Chondrocyte (in vitro differentiated cells): Measurements from ENCODE around the gene TMEFF2. TPM values are rescaled to one million over a fixed set of nuclear protein-coding genes. Genes with fewer than 3 reads are reported as not detected.

Experiments used
- DNase-seq: peaks from one replicate; pipeline ENCODE4 v3.0.0; 2021; ENCODE audit warnings: mixed read lengths, low spot score
- H3K27ac Mint-ChIP-seq: one replicate; pipeline ENCODE4 v1.8.0; 2021; ENCODE audit warnings: mild to moderate bottlenecking, moderate library complexity, mixed read lengths; ENCODE audit not compliant: unreplicated experiment
- H3K27me3 Mint-ChIP-seq: 2 replicates; pipeline ENCODE4 v1.8.0; 2021; ENCODE audit warnings: low read depth, mixed read lengths
- H3K36me3 Mint-ChIP-seq: 2 replicates; pipeline ENCODE4 v1.8.0; 2021; ENCODE audit warnings: low read depth, mixed read lengths
- H3K4me1 Mint-ChIP-seq: 2 replicates; pipeline ENCODE4 v1.8.0; 2021; ENCODE audit warnings: low read depth, mild to moderate bottlenecking, mixed read lengths
- H3K4me3 Mint-ChIP-seq: one replicate; pipeline ENCODE4 v1.8.0; 2021; ENCODE audit warnings: mild to moderate bottlenecking, moderate library complexity, mixed read lengths; ENCODE audit not compliant: unreplicated experiment
- H3K9me3 Mint-ChIP-seq: 2 replicates; pipeline ENCODE4 v1.8.0; 2021; ENCODE audit warnings: low read depth, mixed read lengths
- total RNA-seq: library from RNA; stranded (reverse); gene quantifications from 3 replicates; pipeline ENCODE4 v1.2.1, GENCODE V29; 2021
- TF ChIP-seq, protein P1 (sequence below): fragments of 200-600 bp; sonication (generic); IDR thresholded peaks from 2 replicates; pipeline ENCODE4 v1.5.0; 2021; ENCODE audit warnings: antibody characterized with exemption, mild to moderate bottlenecking, moderate library complexity

The TMEFF2 gene
- total RNA-seq, 1 donor from 2014 or later: 1.5 TPM

DNA sequence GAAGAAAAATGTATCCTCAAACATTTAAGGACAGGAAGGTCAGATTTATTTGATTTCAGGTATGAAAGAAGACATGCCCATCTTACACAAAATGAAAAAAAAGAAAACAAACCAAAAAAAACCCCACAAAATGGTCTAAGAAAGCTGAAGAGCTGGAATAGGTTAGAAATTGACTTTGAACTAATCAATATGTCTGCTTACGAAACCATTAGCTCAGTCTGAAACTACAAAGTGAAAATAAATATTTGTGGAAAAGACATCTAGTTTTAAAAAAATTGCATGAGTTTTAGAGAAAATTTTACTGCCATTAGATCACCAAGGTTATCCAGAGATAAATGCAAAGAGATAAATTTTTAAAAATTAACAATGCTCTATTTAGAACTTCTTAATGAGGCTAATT, 125.3 kb downstream of the TMEFF2 start:
- DNase-seq: no peak
- Mint-ChIP-seq H3K36me3 (no peaks in the 10 kb centered on the region), H3K4me1 (peaks cover 4% of the 10 kb centered on the region), H3K9me3 (no peaks in the 10 kb centered on the region), H3K27me3 (no peaks in the 10 kb centered on the region), H3K27ac (no peak overlapping the region), H3K4me3 (no peak overlapping the region)
- TF ChIP-seq, protein P1, sequence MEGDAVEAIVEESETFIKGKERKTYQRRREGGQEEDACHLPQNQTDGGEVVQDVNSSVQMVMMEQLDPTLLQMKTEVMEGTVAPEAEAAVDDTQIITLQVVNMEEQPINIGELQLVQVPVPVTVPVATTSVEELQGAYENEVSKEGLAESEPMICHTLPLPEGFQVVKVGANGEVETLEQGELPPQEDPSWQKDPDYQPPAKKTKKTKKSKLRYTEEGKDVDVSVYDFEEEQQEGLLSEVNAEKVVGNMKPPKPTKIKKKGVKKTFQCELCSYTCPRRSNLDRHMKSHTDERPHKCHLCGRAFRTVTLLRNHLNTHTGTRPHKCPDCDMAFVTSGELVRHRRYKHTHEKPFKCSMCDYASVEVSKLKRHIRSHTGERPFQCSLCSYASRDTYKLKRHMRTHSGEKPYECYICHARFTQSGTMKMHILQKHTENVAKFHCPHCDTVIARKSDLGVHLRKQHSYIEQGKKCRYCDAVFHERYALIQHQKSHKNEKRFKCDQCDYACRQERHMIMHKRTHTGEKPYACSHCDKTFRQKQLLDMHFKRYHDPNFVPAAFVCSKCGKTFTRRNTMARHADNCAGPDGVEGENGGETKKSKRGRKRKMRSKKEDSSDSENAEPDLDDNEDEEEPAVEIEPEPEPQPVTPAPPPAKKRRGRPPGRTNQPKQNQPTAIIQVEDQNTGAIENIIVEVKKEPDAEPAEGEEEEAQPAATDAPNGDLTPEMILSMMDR: no peak

GRCh38 chr2:192068966-192069365, 125.8 kb downstream of the TMEFF2 start:
- Mint-ChIP-seq H3K4me3 (no peak overlapping the region), H3K4me1 (peaks cover 4% of the 10 kb centered on the region), H3K9me3 (no peaks in the 10 kb centered on the region), H3K27ac (no peak overlapping the region), H3K36me3 (no peaks in the 10 kb centered on the region), H3K27me3 (no peaks in the 10 kb centered on the region)
- no peak for DNase-seq
- TF ChIP-seq, protein P1: no peak

DNA sequence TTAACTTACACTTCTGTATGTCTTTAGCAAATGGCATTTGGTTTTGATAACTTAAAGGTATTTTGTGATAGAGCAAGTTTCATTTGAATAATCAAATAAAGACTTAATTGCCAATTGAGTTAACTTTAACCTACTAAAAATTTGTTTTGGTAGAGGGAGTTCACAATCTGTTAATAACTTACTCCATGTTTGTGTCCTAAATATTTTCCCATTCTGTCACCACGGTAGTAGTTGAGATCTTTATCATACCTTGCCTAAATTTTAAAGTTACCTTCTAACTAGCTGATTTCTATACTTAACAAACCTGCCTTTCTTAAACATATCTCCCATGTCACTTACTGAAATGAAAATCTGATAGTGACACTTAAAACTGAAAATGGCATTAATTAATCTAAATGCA, 127.1 kb downstream of the TMEFF2 start:
- Mint-ChIP-seq H3K4me3 (no peak overlapping the region), H3K27ac (no peak overlapping the region), H3K4me1 (peaks cover 4% of the 10 kb centered on the region), H3K27me3 (no peaks in the 10 kb centered on the region), H3K36me3 (no peaks in the 10 kb centered on the region), H3K9me3 (no peaks in the 10 kb centered on the region)
- DNase-seq: no peak
- TF ChIP-seq, protein P1: no peak

- Mint-ChIP-seq H3K4me3 (no peak overlapping the region), H3K36me3 (no peaks in the 10 kb centered on the region), H3K27me3 (no peaks in the 10 kb centered on the region), H3K27ac (no peak overlapping the region), H3K9me3 (no peaks in the 10 kb centered on the region), H3K4me1 (no peaks in the 10 kb centered on the region)
- no peak for DNase-seq
- TF ChIP-seq, protein P1: no peak
These were observed 130.3 kb downstream of the TMEFF2 start for GRCh38 chr2:192064459-192064858.

- Mint-ChIP-seq H3K9me3 (no peaks in the 10 kb centered on the region), H3K4me1 (no peaks in the 10 kb centered on the region), H3K27ac (no peak overlapping the region), H3K36me3 (no peaks in the 10 kb centered on the region), H3K4me3 (no peak overlapping the region), H3K27me3 (no peaks in the 10 kb centered on the region)
- TF ChIP-seq, protein P1: no peak
- DNase-seq: no peak
These were observed 134.6 kb downstream of the TMEFF2 start for GRCh38 chr2:192060161-192060560.
